ENCODE data around the gene PRM3. TPM values are rescaled to one million over a fixed set of nuclear protein-coding genes. Genes with fewer than 3 reads are reported as not detected.

PRM3 gene
- total RNA-seq, 1 donor from 2014 or later = not detected

DNA sequence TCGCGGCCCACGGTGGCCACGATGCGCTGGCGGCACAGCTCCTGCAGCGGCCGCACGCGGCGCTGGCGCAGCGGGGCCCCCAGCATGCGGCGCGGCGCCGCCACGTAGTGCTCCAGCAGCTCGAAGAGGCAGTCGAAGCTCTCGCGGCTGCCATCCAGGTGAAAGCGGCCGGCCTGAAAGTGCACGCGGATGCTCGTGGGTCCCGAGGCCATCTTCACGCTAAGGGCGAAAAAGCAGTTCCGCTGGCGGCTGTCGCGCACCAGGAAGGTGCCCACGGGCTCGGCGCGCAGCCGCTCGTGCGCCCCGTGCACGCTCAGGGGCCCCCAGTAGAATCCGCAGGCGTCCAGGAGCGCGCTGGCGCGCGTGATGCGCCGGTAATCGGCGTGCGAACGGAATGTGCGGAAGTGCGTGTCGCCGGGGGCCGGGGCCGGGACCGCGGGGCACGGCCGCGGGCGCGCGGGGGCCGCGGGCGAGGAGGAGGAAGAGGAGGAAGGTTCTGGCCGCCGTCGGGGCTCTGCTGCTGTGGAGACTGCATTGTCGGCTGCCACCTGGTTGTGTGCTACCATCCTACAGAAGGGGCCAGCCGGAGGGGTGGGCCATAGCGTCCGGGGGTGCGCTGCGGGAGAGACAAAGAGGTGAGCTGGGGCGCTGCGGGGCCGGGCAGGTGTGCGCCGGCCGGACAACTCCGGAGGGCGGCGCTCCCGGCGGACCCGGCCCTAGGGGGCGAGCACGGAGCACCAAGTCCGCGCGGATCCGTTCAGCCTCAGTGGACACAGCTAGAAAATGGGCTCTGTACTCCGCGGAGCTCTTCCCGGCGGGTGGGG lies 18.3 kb downstream of the PRM3 start:
- no peaks in the 10 kb centered on the region for H3K9me3 Mint-ChIP-seq
- peaks cover 49% of the 10 kb centered on the region for H3K36me3 Mint-ChIP-seq (ENCODE audit: low read depth)
- no peaks in the 10 kb centered on the region for H3K27me3 Mint-ChIP-seq
- peak overlapping the region; percentile 88 for H3K27ac Mint-ChIP-seq
- intact Hi-C loops (cut with micrococcal nuclease) = loop anchor here (1.0 to 10.0 kb wide), 5 partner anchors 73 to 330 kb away; partner anchors contain the start of gene LITAF
- peak overlapping the region; percentile 97 for H3K4me3 Mint-ChIP-seq
- peaks cover 55% of the 10 kb centered on the region for H3K4me1 Mint-ChIP-seq
- DNase-seq = peak; percentile 89

DNA sequence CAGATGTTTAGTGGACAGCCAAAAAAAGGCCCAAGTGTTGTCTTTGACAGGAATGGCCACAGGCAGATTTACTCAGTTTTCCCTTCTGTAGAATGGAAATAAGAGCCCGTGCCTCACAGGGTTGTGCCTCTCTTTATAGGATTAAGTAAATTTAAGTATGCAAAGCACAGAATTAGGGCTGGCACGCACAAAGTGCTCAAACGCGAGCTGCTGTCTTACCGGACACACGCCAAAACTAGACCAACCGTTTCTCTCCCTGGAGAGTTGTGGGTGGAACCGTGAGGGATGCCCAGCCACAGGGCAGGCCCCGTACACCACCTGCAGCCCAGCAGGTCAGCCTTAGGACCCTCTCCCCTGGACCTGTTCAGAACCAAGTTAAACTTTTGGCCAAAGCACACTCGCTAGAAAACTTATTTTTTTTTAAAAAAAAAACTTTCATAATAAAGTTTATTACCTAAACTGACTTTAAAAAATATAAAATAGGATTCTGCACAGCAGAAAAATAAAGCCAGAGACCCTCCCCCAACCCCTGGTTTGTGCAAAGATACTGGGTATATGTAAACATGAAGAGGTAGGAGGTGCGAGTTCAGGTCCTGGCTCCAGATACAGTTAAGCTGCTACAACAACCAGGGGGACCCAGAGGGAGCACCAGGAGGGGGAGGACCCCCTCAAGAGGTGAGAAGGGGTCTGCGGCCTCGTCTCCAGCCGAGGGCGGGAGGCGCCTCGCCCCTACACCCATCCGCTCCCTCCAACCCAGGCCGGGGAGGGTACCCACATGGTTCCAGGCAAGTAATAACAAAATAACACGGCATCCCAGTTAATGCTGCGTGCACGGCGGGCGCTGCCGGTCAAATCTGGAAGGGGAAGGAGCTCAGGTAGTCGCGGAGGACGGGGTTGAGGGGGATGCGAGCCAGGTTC lies 19.2 kb downstream of the PRM3 start:
- Mint-ChIP-seq H3K27ac (peak overlapping the region; percentile 96), H3K4me3 (peak overlapping the region; percentile 97), H3K4me1 (peaks cover 47% of the 10 kb centered on the region), H3K27me3 (no peaks in the 10 kb centered on the region), H3K36me3 (ENCODE audit: low read depth) (peaks cover 51% of the 10 kb centered on the region), H3K9me3 (no peaks in the 10 kb centered on the region)
- intact Hi-C loops (cut with micrococcal nuclease) = loop anchor here (5.0 to 10.0 kb wide), 2 partner anchors 72 to 331 kb away; partner anchors contain the start of gene LITAF
- peak; percentile 75 for DNase-seq

DNA sequence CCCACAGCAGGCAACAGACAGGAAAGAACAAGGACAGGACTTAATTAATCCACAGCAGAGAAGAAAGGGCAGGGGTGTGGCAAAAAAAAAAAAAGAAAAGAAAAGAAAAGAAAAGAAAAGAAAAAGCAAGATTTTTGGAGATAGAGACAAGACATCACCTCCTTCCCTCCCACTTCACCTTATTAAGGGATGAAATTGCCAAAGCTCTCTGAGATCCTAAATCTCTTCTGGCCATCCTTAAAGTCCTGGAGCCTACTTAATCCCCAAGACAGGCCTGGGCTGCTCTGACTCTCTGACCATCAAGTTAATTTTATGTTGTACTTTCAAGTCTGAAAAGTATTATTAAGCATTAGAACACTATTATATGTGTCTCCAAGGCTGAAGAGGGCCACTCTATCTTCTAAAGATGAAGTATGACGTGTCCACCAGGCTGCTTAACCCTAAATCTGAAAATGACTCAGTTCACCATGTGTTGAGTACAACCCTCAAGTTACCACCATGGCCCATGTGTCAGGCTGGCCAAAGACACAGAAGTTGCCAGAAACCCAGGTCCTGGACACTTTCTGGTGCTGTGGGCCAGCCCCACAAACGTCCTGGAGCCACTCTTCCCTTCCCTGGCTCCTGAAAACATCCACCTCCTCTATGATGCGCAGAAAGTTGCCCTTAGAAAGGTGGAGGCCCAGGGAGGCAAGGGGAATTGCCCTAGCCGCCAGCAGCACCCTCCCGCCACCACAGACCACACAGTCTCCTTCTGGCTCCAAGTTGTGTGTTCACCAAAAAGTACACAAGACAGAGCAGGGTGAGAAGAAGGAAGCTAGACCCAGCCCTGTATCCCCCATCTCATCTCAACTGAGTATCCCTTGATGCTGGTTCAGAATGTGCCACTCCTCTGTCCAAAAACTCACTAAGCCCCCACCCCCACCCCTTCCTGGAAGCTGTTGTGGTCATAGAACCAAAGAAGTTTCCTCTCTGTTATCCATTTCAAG lies 20.1 kb downstream of the PRM3 start:
- intact Hi-C loops (cut with micrococcal nuclease) = loop anchor here (5.0 to 10.0 kb wide), 2 partner anchors 71 to 331 kb away; partner anchors contain the start of gene LITAF
- Mint-ChIP-seq H3K27me3 (no peaks in the 10 kb centered on the region), H3K36me3 (ENCODE audit: low read depth) (peaks cover 56% of the 10 kb centered on the region), H3K4me1 (peaks cover 46% of the 10 kb centered on the region), H3K9me3 (no peaks in the 10 kb centered on the region), H3K4me3 (peak overlapping the region; percentile 97), H3K27ac (peak overlapping the region; percentile 96)
- DNase-seq = peak; percentile 86

DNA sequence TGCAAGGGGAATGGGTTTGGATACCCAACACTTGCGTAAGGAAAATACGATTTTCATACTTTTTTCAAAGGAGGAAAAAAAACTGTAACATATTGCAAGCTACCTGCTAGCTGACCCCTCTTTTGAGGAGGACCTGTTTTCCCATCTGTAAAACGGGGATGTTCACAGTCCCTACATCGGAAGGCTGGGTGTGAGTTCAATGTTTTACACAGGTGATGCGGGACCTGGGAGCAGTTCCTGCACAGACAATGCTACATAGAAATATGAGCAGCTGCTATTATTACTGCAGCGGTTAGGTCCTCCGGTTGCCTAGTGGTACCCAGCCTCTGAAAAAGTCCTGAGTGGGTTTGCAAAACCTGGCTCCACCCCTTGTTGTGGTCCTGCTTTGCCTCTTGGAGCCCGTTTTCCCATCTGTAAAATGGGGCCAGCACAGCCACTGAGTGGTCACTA lies 20.9 kb downstream of the PRM3 start:
- Mint-ChIP-seq H3K4me3 (peak overlapping the region; percentile 97), H3K27me3 (no peaks in the 10 kb centered on the region), H3K9me3 (no peaks in the 10 kb centered on the region), H3K4me1 (peaks cover 45% of the 10 kb centered on the region), H3K36me3 (ENCODE audit: low read depth) (peaks cover 61% of the 10 kb centered on the region), H3K27ac (peak overlapping the region; percentile 96)
- intact Hi-C loops (cut with micrococcal nuclease) = loop anchor here (1.0 to 10.0 kb wide), 6 partner anchors 18 to 332 kb away; partner anchors contain the start of gene LITAF
- DNase-seq = peak; percentile 75

DNA sequence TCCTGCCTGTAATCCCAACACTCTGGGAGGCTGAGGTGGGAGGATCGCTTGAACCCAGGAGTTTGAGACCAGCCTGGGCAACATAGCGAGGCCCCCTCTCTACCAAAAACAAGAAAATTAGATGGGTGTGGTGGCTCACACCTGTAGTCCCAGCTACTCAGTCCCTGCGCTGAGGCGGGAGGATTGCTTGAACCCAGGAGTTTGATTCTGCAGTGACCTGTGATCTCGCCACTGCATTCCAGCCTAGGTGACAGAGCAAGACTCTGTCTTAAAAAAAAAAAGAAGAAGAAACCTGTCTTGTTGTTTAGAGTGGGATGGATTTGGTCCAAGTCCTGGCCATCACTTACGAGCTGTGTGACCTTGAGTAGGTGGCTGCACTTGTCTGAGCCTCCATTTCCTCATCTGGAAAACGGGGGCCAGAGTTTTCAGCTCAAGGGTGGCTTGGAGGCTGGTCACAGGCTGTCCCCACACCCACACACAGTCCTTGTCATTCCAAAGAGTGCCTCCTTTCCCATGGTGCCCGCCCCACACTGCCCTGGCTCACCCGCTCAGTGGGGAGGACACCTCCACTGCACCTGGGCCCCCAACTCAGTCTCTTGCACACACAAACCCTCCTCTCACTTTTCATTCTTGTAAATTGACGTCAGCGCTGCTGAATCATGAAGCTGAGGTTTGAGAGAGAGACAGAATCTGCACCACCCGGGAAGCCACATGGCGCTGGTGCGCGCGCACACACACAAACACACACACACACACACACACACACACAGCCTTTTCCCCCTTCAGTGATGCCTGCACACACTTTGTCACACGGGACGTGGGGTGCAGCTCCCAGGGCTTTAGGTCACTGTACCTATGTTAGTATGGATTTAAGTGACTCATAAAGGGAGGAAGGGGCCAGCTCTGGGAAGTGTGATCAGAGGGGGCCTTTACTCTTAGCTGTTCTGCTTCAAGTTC lies 21.6 kb downstream of the PRM3 start:
- intact Hi-C loops (cut with micrococcal nuclease) = loop anchor here (1.0 to 10.0 kb wide), 6 partner anchors 18 to 333 kb away; partner anchors contain the start of gene LITAF
- Mint-ChIP-seq H3K27me3 (no peaks in the 10 kb centered on the region), H3K4me1 (peaks cover 41% of the 10 kb centered on the region), H3K36me3 (ENCODE audit: low read depth) (peaks cover 66% of the 10 kb centered on the region), H3K9me3 (no peaks in the 10 kb centered on the region), H3K27ac (peak overlapping the region; percentile 96), H3K4me3 (peak overlapping the region; percentile 97)
- peak; percentile 93 for DNase-seq

DNA sequence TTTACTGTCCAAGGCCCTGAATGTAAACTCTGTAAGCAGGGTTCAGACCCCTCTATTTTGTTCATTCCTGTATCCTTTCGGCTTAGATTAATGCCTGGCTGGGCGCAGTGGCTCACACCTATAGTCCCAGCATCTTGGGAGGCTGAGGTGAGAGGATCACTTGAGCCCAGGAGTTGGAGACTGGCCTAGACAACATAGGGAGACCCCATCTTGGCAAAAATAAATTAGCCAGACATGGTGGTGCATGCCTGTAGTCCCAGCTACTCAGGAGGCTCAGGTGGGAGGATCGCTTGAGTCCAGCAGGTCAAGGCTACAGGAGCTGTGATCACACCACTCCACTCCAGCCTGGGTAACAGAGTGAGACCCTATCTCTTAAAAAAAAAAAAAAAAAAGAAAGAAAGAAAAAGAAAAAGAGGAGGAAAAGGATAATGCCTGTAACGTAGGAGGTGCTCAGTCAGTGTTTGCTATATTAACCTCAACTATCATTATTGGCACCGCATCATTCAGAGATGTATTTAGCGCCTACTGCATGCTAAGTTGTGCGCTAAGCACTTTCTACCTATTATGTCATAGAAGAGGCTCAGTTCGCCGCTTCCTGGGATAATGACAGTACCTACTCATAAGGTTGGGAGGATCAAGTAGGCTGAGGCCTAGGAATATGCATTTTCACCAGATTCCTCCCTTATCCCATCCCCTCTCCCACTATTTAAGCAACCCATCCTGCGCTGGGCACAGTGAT lies 22.5 kb downstream of the PRM3 start:
- peak overlapping the region; percentile 96 for H3K27ac Mint-ChIP-seq
- H3K9me3 Mint-ChIP-seq = no peaks in the 10 kb centered on the region
- peaks cover 47% of the 10 kb centered on the region for H3K4me1 Mint-ChIP-seq
- intact Hi-C loops (cut with micrococcal nuclease) = loop anchor here (5.0 to 10.0 kb wide), 2 partner anchors 69 to 334 kb away; partner anchors contain the start of gene LITAF
- no peaks in the 10 kb centered on the region for H3K27me3 Mint-ChIP-seq
- H3K36me3 Mint-ChIP-seq (ENCODE audit: low read depth) = peaks cover 66% of the 10 kb centered on the region
- DNase-seq = no peak
- peak overlapping the region; percentile 97 for H3K4me3 Mint-ChIP-seq

DNA sequence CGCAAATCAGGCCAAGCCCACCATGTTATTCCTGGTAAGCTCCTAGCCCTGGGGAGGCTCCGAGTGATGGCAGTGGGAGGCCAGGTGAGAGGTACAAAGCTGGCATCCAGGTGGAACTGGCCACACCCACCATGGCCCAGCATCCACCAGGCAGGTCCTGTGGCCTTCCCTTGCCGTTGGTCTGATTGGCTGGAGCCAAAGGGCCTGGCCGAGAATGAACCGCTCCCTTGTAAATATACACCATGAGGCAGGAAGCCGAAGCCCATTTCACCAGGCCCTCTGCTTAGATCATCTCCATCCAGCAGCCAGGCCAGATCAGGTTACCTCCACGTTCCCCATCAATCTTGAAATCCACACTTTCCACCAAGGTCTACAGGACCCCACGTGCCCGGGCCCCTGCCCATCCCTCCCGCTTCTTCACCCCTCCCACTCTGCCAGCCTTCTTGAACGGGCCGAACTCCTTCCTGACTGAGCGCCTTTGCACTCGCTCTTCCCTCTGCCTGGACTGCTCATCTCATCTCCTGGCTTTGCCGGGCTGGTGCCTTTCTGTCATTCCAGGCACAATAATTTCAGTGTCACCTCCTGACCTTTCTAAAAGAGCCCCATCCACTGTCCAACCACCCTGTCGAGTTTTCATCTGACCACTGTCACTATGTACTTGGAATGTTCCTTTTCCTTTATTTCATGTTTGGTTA lies 23.2 kb downstream of the PRM3 start:
- peak overlapping the region; percentile 21 for H3K4me3 Mint-ChIP-seq
- peak overlapping the region; percentile 80 for H3K27ac Mint-ChIP-seq
- intact Hi-C loops (cut with micrococcal nuclease) = loop anchor here (5.0 to 10.0 kb wide), 2 partner anchors 68 to 335 kb away; partner anchors contain the start of gene LITAF

DNA sequence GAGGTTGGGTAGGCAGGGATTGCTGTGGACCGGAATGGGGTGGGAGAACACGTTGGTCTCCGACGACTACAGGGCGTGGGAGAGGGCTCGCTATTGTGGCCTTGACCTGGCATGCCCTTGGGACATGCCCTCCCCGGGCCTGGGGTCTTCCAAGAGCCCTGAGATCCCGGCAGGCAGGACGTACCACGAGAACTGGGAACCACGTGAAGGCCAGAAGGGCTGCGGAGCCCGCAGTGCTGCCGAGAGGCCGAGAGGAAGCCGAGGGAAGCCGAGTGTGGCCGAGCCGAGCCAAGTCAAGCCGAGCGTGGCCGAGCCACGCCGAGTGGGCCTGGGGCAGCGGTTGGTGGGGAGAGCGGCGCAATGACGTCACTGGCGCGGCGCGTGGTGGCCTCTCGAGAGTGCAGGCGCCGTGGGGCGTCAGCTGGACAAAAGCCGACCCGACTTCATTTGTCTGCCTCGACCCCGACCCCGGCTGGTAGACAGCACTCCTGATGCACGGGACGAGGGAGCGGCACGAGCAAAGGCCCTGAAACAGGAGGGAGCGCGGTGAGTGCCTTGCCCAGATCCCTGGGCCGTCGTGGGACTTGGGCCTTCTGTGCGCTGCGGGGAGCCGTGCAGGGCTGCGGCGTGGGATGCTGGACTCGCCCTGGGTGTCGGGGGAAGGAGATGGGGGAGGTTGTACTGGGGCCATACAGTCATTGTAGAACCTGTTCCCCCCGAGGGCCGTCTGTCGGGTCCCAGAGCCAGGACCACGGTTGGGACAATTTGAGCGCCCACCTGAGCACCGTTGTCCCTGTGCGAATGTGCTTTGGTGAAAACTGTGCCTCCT lies 24.0 kb downstream of the PRM3 start:
- no peaks in the 10 kb centered on the region for H3K9me3 Mint-ChIP-seq
- H3K27ac Mint-ChIP-seq = peak overlapping the region; percentile 58
- H3K4me1 Mint-ChIP-seq = peaks cover 58% of the 10 kb centered on the region
- H3K27me3 Mint-ChIP-seq = no peaks in the 10 kb centered on the region
- intact Hi-C loops (cut with micrococcal nuclease) = loop anchor here (5.0 to 10.0 kb wide), 2 partner anchors 67 to 335 kb away; partner anchors contain the start of gene LITAF
- no peak for DNase-seq
- H3K4me3 Mint-ChIP-seq = no peak overlapping the region
- peaks cover 58% of the 10 kb centered on the region for H3K36me3 Mint-ChIP-seq (ENCODE audit: low read depth)

More for the DNA sequence above, 23.2 kb downstream of the PRM3 start:
- no peaks in the 10 kb centered on the region for H3K27me3 Mint-ChIP-seq
- peaks cover 54% of the 10 kb centered on the region for H3K4me1 Mint-ChIP-seq
- no peak for DNase-seq
- H3K9me3 Mint-ChIP-seq = no peaks in the 10 kb centered on the region
- H3K36me3 Mint-ChIP-seq (ENCODE audit: low read depth) = peaks cover 64% of the 10 kb centered on the region

DNA sequence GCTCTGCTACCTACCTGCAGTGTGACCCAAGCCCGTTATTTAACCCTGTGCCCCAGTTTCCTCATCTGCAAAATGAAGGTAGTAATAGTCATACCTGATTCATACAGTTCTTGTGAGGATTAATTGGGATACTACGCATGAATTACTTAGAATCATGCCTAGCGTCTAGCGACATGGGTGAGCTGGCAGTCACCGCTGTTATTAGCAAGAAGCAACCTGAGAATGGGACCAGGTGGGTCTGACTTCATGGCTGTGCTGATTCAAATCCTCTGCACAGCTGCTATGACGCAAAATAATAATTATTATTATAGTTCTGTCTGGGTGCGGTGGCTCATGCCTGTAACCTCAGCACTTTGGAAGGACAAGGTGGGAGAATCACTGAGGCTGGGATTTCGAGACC lies 25.3 kb downstream of the PRM3 start:
- Mint-ChIP-seq H3K27ac (peak overlapping the region; percentile 38), H3K4me3 (no peak overlapping the region), H3K27me3 (no peaks in the 10 kb centered on the region), H3K36me3 (ENCODE audit: low read depth) (peaks cover 46% of the 10 kb centered on the region), H3K9me3 (no peaks in the 10 kb centered on the region), H3K4me1 (peaks cover 54% of the 10 kb centered on the region)
- DNase-seq = no peak
- intact Hi-C loops (cut with micrococcal nuclease) = no loop called here

DNA sequence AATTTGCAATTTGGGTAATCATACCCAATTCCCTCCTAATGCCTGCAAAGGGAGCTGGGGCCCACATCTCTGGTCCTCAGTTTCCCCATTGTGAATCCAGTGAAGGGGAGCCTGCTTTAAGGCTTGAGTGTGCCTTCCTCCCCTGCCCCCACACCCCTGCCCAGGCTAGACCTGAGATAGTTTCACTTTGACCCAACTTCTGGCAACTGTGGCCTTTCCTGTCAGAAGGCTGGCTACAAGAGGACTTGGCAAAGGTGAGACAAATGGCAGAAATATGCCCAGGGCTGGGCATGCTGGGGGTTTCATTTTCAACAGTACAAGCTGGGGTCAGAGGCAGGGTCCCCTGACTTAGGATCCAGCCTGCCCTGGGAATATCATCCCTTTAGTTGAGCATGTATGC lies 27.4 kb downstream of the PRM3 start:
- Mint-ChIP-seq H3K4me3 (no peak overlapping the region), H3K36me3 (ENCODE audit: low read depth) (peaks cover 28% of the 10 kb centered on the region), H3K27ac (peak overlapping the region; percentile 14), H3K27me3 (no peaks in the 10 kb centered on the region), H3K4me1 (peaks cover 40% of the 10 kb centered on the region), H3K9me3 (no peaks in the 10 kb centered on the region)
- intact Hi-C loops (cut with micrococcal nuclease) = no loop called here
- DNase-seq = peak; percentile 78
